ENCODE measurements around the gene CCDC6. TPM values are rescaled to one million over a fixed set of nuclear protein-coding genes. Genes with fewer than 3 reads are reported as not detected.

Gene CCDC6
- total RNA-seq, 1 donor from 2014 or later = 50.6 TPM

DNA sequence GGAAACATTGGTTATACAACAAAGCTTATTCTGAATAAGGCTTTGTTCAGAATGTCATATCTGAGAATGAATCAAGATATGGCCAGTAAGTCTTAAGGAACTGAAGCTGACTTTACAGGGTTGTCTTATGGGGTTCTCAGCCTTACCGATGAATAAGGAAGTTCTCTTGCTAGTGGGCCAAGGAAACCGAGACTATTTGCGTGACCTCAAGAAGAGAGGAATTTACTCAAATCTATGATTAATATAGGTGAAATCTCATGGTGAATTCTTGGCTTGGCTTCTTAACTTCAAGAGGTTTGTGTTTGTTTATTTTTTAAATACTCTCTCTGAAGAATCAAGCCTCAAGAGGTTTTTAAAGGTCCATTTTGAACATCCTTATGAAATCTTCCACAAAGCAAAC lies 148.4 kb downstream of the CCDC6 start:
- Histone ChIP-seq H3K27me3 (ENCODE audit: low read depth) (no peaks in the 10 kb centered on the region), H3K27ac (no peak overlapping the region), H3K36me3 (no peaks in the 10 kb centered on the region), H3K9me3 (no peaks in the 10 kb centered on the region), H3K4me3 (no peak overlapping the region), H3K4me1 (no peaks in the 10 kb centered on the region)
- DNase-seq (no peak), ATAC-seq (no peak)
- TF ChIP-seq CTCF (IDR thresholded peaks at IDR 0.05) = no peak
- intact Hi-C loops (cut with DNase I) = no loop called here

- intact Hi-C loops (cut with DNase I) = no loop called here
Observed at GRCh38 chr10:59754951-59755350, 151.4 kb downstream of the CCDC6 start.

GRCh38 chr10:59753267-59753666 lies 153.1 kb downstream of the CCDC6 start, which contains the start of gene MRLN:
MRLN (minus strand) TSS chr10:59753455.
- Histone ChIP-seq H3K4me1 (no peaks in the 10 kb centered on the region), H3K27me3 (ENCODE audit: low read depth) (no peaks in the 10 kb centered on the region), H3K4me3 (no peak within 1 kb of the TSS), H3K9me3 (no peaks in the 10 kb centered on the region), H3K36me3 (no peaks in the 10 kb centered on the region), H3K27ac (no peak within 1 kb of the TSS)
- DNase-seq = no peak
- ATAC-seq = no peak
- no peak for TF ChIP-seq CTCF (IDR thresholded peaks at IDR 0.05)
- intact Hi-C loops (cut with DNase I) = no loop called here

More at GRCh38 chr10:59754951-59755350, 151.4 kb downstream of the CCDC6 start:
- no peak for ATAC-seq
- no peaks in the 10 kb centered on the region for H3K36me3 ChIP-seq
- no peak for TF ChIP-seq CTCF (IDR thresholded peaks at IDR 0.05)
- H3K4me1 ChIP-seq = no peaks in the 10 kb centered on the region
- H3K27me3 ChIP-seq (ENCODE audit: low read depth) = no peaks in the 10 kb centered on the region
- H3K9me3 ChIP-seq = no peaks in the 10 kb centered on the region
- H3K4me3 ChIP-seq = no peak overlapping the region
- no peak for DNase-seq
- H3K27ac ChIP-seq = no peak overlapping the region

DNA sequence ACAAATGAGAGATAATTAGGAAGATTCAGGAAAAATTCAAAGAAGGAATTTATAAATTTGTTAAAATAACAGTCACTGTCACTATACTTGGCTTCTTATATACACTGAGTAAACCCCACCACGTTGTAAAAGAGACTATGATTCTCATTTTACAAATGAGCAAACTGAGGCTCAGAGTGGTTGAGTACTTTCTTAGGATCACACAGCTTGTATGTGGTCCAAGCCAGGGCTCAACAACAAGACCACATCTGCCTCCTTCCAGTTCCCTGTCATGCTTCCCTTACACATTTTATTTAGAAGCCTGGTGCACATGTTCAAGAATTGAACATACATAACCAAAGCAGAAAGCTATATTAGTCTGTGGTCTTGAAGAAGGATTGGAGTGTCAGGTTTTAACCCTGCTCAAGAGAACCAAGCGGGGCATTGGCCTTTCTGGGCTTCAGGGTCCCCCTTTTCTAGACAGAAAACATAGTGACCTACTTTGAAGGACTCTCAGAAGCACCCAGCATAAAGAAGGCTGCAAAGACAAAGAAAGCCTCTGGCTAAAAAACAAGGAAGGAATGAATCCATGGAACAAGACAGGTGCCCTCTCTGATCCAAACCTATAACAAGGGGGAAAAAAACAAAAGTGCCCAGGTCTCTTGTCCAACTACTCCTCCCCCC lies 153.9 kb downstream of the CCDC6 start:
- no peaks in the 10 kb centered on the region for H3K4me1 ChIP-seq
- no peak overlapping the region for H3K27ac ChIP-seq
- DNase-seq (no peak), ATAC-seq (no peak)
- TF ChIP-seq CTCF (IDR thresholded peaks at IDR 0.05) = no peak
- H3K27me3 ChIP-seq (ENCODE audit: low read depth) = no peaks in the 10 kb centered on the region
- H3K36me3 ChIP-seq = no peaks in the 10 kb centered on the region
- H3K4me3 ChIP-seq = no peak overlapping the region
- intact Hi-C loops (cut with DNase I) = no loop called here
- no peaks in the 10 kb centered on the region for H3K9me3 ChIP-seq

- Histone ChIP-seq H3K4me1 (no peaks in the 10 kb centered on the region), H3K9me3 (no peaks in the 10 kb centered on the region), H3K4me3 (no peak overlapping the region), H3K36me3 (no peaks in the 10 kb centered on the region), H3K27ac (no peak overlapping the region), H3K27me3 (ENCODE audit: low read depth) (no peaks in the 10 kb centered on the region)
- DNase-seq (no peak), ATAC-seq (no peak)
- TF ChIP-seq CTCF (IDR thresholded peaks at IDR 0.05) = no peak
- intact Hi-C loops (cut with DNase I) = no loop called here
Observed at GRCh38 chr10:59750155-59750945, 156.0 kb downstream of the CCDC6 start.
